VCaP (cell line): ENCODE results near the gene CD248.
"Not testable (repeated sequence)": the region's sequence is repeated elsewhere in the genome, so short reads cannot be mapped to it uniquely, and the experiment has no call there.

Source experiments
- H3K27ac ChIP-seq: fragments of 450-650 bp; 2 replicates; pipeline ENCODE4 v1.5.1; 2017
- TF ChIP-seq, protein P1 (sequence below): fragments of 450-650 bp; conservative IDR thresholded peaks from 2 replicates; pipeline ENCODE4 v1.5.1; 2017; ENCODE audit warnings: mild to moderate bottlenecking, moderate library complexity

The CD248 gene

DNA sequence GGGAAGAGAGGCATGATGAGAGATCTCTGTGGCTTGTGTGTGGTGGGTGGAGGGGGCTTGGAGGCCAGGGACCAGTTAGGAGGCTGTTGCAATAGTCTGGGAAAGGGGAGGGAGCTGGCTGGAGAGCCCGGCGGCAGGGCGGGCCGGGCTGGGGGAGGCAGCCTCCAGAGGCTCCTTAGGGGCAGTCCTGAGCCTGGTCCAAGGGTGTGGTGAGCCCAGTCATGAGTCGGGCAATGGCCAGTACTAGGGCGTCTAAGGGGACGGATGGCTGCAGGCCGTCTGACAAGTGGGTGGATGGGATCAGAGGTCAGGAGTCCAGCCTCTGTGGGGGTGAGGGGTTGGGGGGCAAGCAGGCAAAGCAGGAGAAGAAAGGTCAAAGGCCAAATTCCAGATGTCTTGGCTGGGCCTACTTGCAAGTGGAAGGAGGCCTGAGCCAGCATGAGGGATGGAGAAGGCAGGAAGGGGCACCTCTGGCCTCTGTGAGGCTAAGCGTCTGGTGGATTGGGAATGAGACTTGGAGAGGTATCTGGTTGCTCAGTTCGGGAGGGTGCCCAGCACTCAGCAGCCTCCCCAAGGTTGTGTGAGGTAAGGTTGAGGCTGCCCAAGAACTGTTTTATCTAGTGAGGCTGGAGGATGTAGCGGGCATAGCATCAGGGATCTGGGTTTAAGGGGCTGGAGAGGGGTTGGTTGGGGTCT lies 6.0 kb upstream of the CD248 start:
- TF ChIP-seq, protein P1, sequence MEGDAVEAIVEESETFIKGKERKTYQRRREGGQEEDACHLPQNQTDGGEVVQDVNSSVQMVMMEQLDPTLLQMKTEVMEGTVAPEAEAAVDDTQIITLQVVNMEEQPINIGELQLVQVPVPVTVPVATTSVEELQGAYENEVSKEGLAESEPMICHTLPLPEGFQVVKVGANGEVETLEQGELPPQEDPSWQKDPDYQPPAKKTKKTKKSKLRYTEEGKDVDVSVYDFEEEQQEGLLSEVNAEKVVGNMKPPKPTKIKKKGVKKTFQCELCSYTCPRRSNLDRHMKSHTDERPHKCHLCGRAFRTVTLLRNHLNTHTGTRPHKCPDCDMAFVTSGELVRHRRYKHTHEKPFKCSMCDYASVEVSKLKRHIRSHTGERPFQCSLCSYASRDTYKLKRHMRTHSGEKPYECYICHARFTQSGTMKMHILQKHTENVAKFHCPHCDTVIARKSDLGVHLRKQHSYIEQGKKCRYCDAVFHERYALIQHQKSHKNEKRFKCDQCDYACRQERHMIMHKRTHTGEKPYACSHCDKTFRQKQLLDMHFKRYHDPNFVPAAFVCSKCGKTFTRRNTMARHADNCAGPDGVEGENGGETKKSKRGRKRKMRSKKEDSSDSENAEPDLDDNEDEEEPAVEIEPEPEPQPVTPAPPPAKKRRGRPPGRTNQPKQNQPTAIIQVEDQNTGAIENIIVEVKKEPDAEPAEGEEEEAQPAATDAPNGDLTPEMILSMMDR = no peak
- no peak overlapping the region for H3K27ac ChIP-seq

DNA sequence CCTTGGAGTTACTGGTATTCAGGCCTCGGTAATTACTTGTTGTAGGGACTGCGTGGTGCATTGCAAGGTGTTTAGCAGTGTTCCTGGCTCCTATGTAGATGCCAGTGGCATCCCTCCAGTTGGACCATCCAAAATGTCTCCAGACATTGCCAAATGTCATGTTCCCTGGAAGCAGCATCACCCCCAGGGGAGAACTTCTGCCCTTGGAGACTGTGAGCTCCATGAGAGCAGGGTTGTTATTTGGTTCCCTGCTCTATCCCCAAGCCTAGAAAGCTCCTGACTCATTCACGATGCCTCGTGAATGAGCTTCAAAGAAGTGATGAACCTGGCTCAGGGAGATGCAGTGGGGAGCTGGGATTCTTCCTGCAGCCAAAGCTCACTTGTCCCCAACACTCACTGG lies 4.8 kb upstream of the CD248 start:
- TF ChIP-seq, protein P1 = no peak
- no peak overlapping the region for H3K27ac ChIP-seq

DNA sequence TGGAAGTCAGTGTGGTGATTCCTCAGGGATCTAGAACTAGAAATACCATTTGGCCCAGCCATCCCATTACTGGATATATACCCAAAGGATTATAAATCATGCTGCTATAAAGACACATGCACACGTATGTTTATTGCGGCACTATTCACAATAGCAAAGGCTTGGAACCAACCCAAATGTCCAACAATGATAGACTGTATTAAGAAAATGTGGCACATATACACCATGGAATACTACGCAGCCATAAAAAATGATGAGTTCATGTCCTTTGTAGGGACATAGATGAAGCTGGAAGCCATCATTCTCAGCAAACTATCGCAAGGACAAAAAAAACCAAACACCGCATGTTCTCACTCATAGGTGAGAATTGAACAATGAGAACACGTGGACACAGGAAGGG lies 3.9 kb upstream of the CD248 start:
- not testable (repeated sequence) for H3K27ac ChIP-seq

DNA sequence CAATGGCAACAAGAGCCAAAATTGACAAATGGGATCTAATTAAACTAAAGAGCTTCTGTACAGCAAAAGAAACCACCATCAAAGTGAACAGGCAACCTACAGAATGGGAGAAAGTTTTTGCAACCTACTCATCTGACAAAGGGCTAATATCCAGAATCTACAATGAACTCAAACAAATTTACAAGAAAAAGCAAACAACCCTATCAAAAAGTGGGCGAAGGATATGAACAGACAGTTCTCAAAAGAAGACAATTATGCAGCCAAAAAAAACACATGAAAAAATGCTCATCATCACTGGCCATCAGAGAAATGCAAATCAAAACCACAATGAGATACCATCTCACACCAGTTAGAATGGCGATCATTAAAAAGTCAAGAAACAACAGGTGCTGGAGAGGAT lies 3.4 kb upstream of the CD248 start:
- not testable (repeated sequence) for H3K27ac ChIP-seq

DNA sequence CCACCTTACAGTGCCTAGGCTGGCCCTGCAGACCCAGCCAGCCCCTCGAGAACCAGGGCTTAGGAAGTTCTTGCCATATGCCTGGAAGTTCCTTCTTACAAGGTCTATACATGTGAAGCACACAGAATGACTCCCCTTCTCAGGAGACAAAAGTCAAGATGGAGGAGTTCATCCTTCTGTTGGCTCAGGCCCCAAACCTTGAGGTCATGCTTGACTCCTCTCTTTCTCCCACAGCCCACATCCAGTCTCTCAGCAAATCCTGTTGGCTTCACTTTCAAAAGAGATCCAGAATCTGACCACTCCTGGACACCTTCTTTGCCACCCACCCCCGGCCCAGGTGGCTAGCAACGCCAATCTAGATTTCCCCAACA lies 1.7 kb upstream of the CD248 start:
- no peak overlapping the region for H3K27ac ChIP-seq
- TF ChIP-seq, protein P1 = no peak

DNA sequence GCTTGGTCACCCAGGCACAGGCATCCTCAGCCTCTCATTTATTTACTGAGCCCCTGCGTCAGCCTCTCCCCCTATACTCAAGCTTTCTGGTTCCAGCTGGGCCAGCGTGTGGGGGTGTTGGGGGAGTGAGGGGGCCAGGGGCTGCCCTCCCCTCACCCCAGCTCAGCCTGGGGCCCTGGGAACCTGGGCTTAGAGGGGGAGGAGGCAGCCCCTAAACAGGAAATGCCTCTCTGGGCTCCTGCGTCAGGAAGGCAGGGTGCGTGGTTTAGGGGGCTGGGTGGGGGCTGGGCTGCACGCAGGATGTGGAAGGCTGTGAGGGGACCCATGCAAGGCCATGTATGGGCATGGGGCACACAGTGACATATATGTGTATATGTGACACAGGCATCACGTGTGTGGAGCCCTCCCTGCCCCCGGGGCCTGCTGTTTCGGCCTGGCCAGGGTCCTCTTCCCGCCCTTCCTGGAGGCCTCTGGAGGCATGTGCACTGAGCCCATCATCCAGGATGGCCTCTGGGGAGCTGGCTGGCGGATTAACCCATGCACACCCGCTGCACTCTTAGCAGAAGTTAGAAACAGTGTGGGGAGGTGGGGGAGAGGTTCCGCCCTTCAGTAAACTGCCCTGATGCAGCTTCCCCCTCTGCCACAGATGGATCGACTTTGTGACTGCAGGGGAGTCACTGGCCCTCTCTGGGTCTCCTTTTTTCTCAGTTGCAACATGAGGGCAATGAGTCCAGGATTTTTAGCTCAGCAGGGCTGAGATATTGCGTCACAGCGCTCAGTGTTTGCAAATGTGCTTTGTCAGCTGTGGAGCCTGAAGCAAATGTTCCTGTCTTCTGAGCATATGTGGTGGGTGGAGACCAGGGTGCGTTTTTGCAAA lies 1.1 kb upstream of the CD248 start:
- H3K27ac ChIP-seq = no peak overlapping the region
- TF ChIP-seq, protein P1 = no peak

DNA sequence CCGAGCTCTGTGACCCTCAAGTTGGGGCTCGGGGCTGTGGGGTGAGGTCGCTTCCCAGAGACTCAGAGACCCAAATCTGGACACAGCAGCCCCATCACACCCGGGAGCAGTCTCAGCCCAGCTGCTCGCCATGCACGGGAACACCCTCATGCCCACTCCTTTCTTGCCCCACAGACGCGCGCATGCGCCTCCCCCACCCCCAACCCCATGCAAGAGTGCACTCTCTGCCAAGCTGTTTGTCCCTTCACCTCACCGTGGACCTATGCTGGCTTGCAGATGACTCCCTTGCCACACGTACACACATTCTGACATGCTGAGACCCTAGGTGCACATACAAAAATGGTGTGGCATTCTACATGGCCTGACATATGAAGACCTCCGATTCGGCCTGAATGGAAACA lies 478 bp upstream of the CD248 start:
- H3K27ac ChIP-seq = no peak overlapping the region
- TF ChIP-seq, protein P1 = no peak

DNA sequence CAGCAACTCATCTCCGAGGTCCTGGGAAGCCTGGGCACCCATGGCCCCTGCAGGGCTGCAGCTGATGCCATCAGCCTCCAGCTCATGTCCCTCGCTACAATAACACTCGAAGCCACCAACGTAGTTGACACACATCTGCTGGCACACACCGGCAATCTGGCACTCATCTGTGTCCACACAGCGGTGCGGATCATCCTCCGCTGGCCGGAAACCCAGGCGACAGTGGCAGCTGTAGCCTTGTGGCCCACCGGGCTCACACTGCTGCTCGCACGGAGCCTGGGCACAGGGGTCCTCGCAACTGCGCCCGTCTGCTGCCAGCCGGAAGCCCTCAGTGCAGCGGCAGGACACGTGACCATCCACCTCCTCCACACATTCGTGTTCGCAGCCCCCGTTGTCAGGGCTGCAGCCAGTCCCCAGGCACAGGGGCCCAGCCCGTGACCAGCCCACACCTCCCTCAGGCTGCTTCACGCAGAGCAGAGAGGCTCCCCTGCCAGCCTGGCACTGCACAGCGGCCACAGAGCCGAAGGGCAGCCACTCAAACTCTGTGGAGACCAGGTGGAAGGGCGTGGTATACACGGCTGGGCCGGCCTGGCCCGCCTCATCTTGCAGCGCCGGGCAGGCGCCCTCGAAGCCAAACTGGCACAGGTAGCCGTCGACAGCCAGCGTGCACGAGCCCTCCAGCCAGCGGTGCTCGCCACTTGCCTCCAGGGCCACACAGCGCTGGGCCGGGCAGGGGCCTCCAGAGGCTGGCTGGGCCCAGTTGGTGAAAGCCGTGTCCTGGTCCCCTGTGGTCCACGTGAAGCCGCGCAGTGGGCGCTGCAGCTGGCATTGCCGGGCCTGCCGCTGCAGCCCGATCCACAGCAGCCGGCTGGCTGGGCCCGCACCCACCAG lies 678 bp downstream of the CD248 start:
- no peak overlapping the region for H3K27ac ChIP-seq
- TF ChIP-seq, protein P1 = no peak
